ENCODE data around the gene SEMA4A. TPM values are rescaled to one million over a fixed set of nuclear protein-coding genes. Genes with fewer than 3 reads are reported as not detected.

Gene SEMA4A
- total and polyA plus RNA-seq, 4 donors = 1.1 to 3.5 (median 1.7) TPM

- 14% methylated on average over 2 of the region's 2 CpGs for WGBS
Observed at GRCh38 chr1:156217871-156218270, 64.5 kb downstream of the SEMA4A start.

GRCh38 chr1:156220226-156220625 is 66.8 kb downstream of the SEMA4A start:
- no peaks in the 10 kb centered on the region for H3K9me3 ChIP-seq (ENCODE audit: control insufficient read depth in 4 of 4, low read length in 3 of 4)
- TF ChIP-seq ZBTB33 (IDR thresholded peaks at IDR 0.05) (no peak), FOXA2 (IDR thresholded peaks at IDR 0.05) (no peak), MAX (IDR thresholded peaks at IDR 0.05) (no peak), TAF1 (conservative IDR thresholded peaks at IDR 0.05) (no peak), SP1 (IDR thresholded peaks at IDR 0.05) (no peak), ATF3 (IDR thresholded peaks at IDR 0.05) (no peak), RAD21 (IDR thresholded peaks at IDR 0.05) (no peak), FOXA1 (IDR thresholded peaks at IDR 0.05) (no peak), RXRA (IDR thresholded peaks at IDR 0.05) (no peak), REST (IDR thresholded peaks at IDR 0.05) (no peak), JUND (IDR thresholded peaks at IDR 0.05) (no peak), HNF4A (conservative IDR thresholded peaks at IDR 0.05) (no peak), GABPA (IDR thresholded peaks at IDR 0.05 in 1 of 2, conservative IDR thresholded peaks at IDR 0.05 in 1 of 2) (no peak), HNF4G (IDR thresholded peaks at IDR 0.05) (no peak), CTCF (IDR thresholded peaks at IDR 0.05; ENCODE audit: low read depth, low read length, missing input control) (no peak), EGR1 (IDR thresholded peaks at IDR 0.05; ENCODE audit: low read depth in 2 of 2) (no peak), YY1 (IDR thresholded peaks at IDR 0.05) (no peak), NR2F2 (IDR thresholded peaks at IDR 0.05) (no peak)
- H3K4me1 ChIP-seq (ENCODE audit: control insufficient read depth in 4 of 4, insufficient read depth in 4 of 4, low read length in 3 of 4) = peaks cover 2 to 26% (median 18%) of the 10 kb centered on the region in 4 donors
- H3K27me3 ChIP-seq (ENCODE audit: control insufficient read depth in 4 of 4, insufficient read depth in 4 of 4, low read length in 3 of 4) = no peaks in the 10 kb centered on the region
- H3K27ac ChIP-seq (ENCODE audit: low read depth in 1 of 2, low read length in 2 of 2) = no peak overlapping the region
- 88% methylated on average over 9 of the region's 9 CpGs for WGBS
- no peak overlapping the region for H3K4me3 ChIP-seq (ENCODE audit: low read depth in 1 of 3, low read length in 3 of 3)
- H3K9ac ChIP-seq (ENCODE audit: low read depth in 1 of 2, low read length in 2 of 2) = no peak overlapping the region
- DNase-seq (ENCODE audit: low spot score) = no peak
- peaks cover 5 to 25% (median 16%) of the 10 kb centered on the region in 4 donors for H3K36me3 ChIP-seq (ENCODE audit: control insufficient read depth in 4 of 4, insufficient read depth in 3 of 4, low read depth in 1 of 4, low read length in 3 of 4)

More at GRCh38 chr1:156217871-156218270, 64.5 kb downstream of the SEMA4A start:
- Histone ChIP-seq H3K27ac (ENCODE audit: low read depth in 1 of 2, low read length in 2 of 2) (peak overlapping the region; percentile 81 to 91), H3K4me1 (ENCODE audit: control insufficient read depth in 4 of 4, insufficient read depth in 4 of 4, low read length in 3 of 4) (peaks cover 4 to 29% (median 23%) of the 10 kb centered on the region in 4 donors), H3K9me3 (ENCODE audit: control insufficient read depth in 4 of 4, low read length in 3 of 4) (no peaks in the 10 kb centered on the region), H3K9ac (ENCODE audit: low read depth in 1 of 2, low read length in 2 of 2) (peak overlapping the region; percentile 10 to 49), H3K27me3 (ENCODE audit: control insufficient read depth in 4 of 4, insufficient read depth in 4 of 4, low read length in 3 of 4) (no peaks in the 10 kb centered on the region), H3K4me3 (ENCODE audit: low read depth in 1 of 3, low read length in 3 of 3) (no peak overlapping the region), H3K36me3 (ENCODE audit: control insufficient read depth in 4 of 4, insufficient read depth in 3 of 4, low read depth in 1 of 4, low read length in 3 of 4) (peaks cover 5 to 16% (median 9%) of the 10 kb centered on the region in 4 donors)
- TF ChIP-seq HNF4A (conservative IDR thresholded peaks at IDR 0.05) (peak in 1 of 2 donors; percentile 3), YY1 (IDR thresholded peaks at IDR 0.05) (peak; percentile 30), HNF4G (IDR thresholded peaks at IDR 0.05) (no peak), MAX (IDR thresholded peaks at IDR 0.05) (peak; percentile 15), FOXA2 (IDR thresholded peaks at IDR 0.05) (no peak), RAD21 (IDR thresholded peaks at IDR 0.05) (peak in 1 of 2 donors; percentile 12), ZBTB33 (IDR thresholded peaks at IDR 0.05) (peak; percentile 32), GABPA (IDR thresholded peaks at IDR 0.05 in 1 of 2, conservative IDR thresholded peaks at IDR 0.05 in 1 of 2) (no peak)
- no peak for DNase-seq (ENCODE audit: low spot score)
